Sciatic nerve (tissue), 2 donors: ENCODE results near the gene CDH13. TPM values are rescaled to one million over a fixed set of nuclear protein-coding genes. Genes with fewer than 3 reads are reported as not detected.
A peak's percentile ranks its signal among the peaks of the same experiment; 100 is the strongest.

Experiments used
- ATAC-seq: fragments of 200-7000 bp; cut with Tn5 transposase; one replicate; pipeline ENCODE4 v1.9.1; 2020; ENCODE audit warnings: mild to moderate bottlenecking, moderate library complexity
- DNase-seq: peaks from one replicate; pipeline ENCODE4 v3.0.0-alpha.2; 2020; ENCODE audit warnings: low spot score
- intact Hi-C: fragments of 100-400 bp; cut with DNase I; formaldehyde crosslinking; loops from one replicate; pipeline ENCODE4 v1.14.2; 2022
- total RNA-seq: library from RNA; stranded (reverse); fragmentation: NEBNext Ultra II Directional; extraction: Animal tissue kit (Norgen Biotek cat#: 25700); gene quantifications from one replicate; pipeline ENCODE4 v1.2.1, GENCODE V29; 2021
- donor health status: DM: no; HTN: no; CAD: no.
- donor health status: DM: no; HTN: no; CAD: no.

The CDH13 gene
- total RNA-seq, 1 donor from 2014 or later: 7.5 TPM

GRCh38 chr16:82992786-82993185 lies 366.0 kb downstream of the CDH13 start:
- DNase-seq: no peak
- intact Hi-C loops: no loop called here
- ATAC-seq: no peak

- intact Hi-C loops: no loop called here
- no peak for ATAC-seq
- DNase-seq: no peak
Observed at GRCh38 chr16:82993415-82993814, 366.6 kb downstream of the CDH13 start.

- intact Hi-C loops: no loop called here
- ATAC-seq (no peak), DNase-seq (no peak)
Observed at GRCh38 chr16:82993926-82994325, 367.2 kb downstream of the CDH13 start.

DNA sequence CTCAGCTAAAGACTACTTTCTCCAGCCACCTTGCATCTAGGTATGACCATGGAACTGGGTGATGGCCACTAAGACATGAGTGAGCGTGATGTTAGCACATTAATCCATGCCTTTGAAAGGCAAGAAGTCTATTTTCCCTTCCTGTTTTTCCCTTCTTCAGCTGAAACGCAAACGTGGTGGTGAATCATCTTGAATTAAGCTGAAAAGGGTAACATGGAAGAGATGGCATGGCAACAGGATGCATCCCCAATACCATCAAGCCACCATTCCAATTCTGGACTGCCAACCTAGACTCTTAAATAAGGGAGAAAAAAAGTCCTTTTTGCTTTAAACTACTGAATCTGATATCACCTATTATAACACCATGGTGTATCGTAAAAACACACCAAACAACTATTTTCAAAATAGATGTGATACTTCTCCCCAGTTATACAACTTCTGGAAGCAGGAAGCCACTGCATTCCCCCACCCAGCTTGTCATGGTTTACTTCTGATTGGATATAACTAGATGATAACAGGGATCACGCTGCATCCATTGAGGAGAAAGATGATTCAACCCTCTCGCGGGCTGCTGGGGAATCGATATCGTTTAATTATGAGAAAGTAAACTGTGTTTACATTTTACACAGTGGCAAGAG lies 368.6 kb downstream of the CDH13 start:
- ATAC-seq (no peak), DNase-seq (no peak)
- intact Hi-C loops: no loop called here

DNA sequence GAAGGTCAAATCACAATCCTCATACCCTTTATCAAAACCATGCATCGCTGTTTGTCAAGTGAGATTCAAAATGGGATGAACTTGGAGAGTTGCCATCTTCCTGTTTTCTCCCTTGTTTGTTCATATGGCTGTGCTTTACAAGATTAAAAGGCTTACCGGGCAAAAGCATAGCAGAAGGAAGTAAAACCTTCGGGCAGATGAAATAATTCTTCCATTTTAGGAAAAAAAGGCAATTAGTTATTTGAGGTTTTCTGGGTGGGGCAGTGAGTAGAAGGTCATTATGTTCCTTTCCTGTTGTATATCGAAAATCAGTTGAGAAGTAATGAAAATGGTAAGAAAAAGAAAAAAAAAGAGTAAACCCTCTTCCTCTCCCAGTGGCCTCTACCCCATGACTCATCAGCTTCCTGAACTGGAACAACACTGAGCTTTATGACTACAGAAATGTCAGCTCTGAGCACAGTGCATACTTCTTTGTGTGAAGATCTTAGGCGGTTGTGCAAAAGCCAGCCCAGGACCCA lies 369.2 kb downstream of the CDH13 start:
- ATAC-seq (peak; percentile 72), DNase-seq (no peak)
- intact Hi-C loops: no loop called here

DNA sequence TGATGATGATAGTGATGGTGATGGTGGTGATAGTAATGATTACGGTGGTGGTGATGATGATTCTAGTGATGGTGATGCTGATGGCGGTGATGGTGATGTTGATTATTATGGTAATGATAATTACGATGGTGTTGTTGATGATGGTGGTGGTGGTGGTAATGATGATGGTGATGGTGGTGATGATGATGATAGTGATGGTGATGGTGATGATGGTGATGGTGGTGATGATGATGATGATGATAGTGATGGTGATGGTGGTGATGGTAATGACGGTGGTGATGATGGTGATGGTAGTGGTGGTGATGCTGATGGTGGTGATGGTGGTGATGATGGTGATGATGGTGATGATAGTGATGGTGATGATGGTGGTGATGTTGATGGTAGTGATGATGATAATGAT lies 370.0 kb downstream of the CDH13 start:
- intact Hi-C loops: no loop called here
- ATAC-seq (no peak), DNase-seq (no peak)

GRCh38 chr16:82999711-83000110 lies 372.9 kb downstream of the CDH13 start:
- no peak for ATAC-seq
- intact Hi-C loops: no loop called here
- no peak for DNase-seq

DNA sequence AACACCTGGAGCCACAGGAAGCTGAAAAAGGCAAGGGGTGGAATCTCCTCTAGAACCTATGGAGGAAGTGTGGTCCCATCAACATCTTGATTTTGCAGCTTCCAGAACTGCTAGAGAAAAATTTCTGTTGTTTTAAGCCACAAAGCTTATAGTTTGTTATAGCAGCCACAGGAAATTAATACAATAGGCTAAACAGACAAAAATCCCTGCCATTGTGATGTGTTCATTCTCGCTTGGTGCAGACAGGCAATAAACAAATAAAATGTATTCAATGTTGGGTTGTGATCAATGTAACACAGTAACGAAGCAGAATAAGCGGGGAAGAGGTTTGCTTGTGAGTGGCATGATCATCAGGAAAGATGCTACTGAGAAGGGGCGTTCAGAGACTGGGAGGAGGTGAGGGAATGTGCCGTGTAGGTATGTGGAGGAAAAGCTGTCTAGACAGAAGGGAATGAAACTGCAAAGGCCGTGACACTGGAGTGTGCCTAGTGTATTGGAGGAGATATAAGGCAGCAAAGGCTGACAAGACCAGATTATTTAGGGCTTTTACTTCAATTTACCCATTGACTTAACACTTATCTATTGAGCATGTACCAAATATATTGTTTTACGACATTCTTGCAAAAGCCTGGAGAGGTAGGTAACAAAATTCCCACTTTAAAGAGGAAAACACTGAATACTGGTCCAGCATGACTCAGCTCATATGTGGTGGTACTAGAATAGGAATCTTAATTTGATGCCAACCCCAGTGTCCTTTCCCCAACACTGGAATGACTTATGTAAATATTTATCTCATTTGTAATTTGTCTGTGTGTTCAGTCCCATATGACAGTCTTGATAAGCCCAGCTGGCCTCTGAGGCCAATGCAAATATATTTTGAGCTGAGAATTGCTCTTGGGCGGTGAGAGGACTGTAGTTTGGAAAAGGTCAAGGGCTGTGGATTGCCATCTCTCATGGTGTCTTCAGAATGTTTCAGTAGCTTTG lies 375.9 kb downstream of the CDH13 start:
- ATAC-seq (no peak), DNase-seq (no peak)

GRCh38 chr16:83004868-83005652 lies 378.3 kb downstream of the CDH13 start:
- intact Hi-C loops: no loop called here
- DNase-seq (no peak), ATAC-seq (no peak)

More for the DNA sequence above, 375.9 kb downstream of the CDH13 start:
- intact Hi-C loops: no loop called here

DNA sequence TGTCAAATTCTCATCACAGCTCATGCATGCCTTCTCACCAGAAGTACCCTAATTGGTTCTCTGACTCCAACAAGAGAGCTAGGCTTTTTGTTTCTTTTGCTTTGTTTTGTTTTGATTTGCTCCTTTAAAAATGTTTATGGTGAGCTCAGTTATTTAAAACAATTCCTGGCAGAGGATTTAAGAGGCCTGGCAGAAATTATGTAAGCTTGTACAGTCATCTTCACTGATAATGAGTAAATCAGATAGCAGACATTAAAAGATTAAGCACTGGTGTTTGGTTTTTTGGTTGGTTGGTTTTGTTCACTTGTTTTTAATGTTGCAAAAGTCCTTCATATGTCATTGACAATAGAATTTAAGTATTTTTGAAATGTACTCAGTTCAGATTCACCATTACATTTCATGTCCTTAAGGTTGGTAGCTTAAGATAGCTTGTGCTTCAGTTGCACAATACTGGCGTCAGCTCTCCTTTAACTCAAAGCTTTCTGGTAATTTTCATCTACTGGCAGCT lies 378.9 kb downstream of the CDH13 start:
- intact Hi-C loops: no loop called here
- ATAC-seq (no peak), DNase-seq (no peak)

- intact Hi-C loops: no loop called here
- no peak for DNase-seq
- no peak for ATAC-seq
Observed at GRCh38 chr16:83010776-83011720, 384.3 kb downstream of the CDH13 start.

DNA sequence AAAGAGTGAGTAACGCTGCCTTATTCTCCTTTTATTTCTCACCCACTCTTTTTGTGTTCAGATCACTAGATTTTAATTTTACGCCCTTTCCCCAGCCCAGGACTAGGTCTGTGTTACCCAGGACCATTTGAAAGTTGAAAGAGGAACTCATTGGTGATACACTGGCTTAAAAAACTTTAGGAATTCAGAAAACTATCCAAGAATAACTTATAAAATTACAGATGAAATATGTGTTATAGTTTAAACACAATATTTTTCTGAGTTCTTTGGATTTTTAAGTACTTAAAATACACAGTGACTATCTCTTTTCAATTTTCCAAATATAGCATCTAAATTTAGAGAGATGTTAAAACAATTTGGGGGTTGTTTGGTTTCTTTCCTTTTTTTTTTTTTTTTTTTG lies 385.2 kb downstream of the CDH13 start:
- intact Hi-C loops: no loop called here
- no peak for ATAC-seq
- no peak for DNase-seq

DNA sequence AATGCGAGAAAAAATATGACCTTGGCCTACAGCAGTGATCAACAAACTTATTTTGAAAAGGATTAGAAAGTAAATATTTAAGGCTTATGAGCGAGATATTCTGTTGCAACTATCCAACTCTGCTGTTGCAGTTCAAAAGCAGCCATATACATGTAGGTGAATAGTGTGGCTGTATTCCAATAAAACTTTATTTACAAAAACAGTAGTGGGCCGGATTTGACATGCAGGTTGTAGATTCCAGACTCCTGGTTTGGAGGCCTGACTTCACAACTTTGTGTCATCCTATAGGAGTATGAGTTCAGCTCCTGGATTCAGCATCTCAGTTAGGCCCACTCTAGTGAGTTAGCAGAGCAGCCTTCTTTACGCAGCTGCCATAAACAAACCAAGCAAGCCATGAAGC lies 386.3 kb downstream of the CDH13 start:
- intact Hi-C loops: no loop called here
- ATAC-seq (no peak), DNase-seq (no peak)

- intact Hi-C loops: no loop called here
- no peak for ATAC-seq
Observed at GRCh38 chr16:83019963-83020362, 393.2 kb downstream of the CDH13 start.

DNA sequence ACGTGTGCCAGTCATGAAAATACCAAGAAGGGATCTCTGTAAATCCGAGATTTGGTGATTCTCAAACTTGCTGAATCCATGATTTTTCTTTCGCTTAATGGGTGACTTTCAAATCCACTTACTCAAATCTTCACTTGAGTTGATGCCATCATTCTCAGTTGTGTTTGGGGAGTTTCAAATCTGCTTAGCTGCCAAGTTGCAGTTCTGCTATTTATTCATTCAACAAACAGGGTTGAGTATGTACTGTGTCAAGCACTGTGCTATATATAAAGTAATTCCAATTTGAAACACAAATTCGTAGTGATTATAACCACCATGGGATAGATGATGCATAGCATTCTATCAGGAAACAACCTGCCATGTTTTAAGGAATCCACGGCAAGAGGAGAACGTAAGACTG lies 394.3 kb downstream of the CDH13 start:
- intact Hi-C loops: no loop called here
- ATAC-seq: no peak

More at GRCh38 chr16:83019963-83020362, 393.2 kb downstream of the CDH13 start:
- DNase-seq: no peak

DNA sequence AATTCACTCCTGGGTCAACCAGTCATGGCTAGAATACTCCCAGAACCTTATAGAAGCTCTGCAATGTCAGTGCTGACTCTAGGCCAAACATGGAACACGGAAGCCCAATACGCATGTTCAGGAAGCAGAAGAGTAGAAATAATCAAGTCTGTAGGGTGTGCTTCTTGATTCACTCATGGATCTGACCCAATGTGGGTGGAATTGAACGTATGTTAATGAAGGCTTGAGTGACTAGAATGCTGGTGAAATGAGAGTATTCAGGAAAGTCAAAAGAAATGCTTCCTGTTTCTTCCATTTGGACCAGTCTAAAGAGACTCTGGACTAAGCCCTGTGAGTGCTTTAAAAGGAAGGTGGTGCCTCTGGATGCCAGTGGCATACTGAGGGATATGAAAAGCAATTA lies 395.0 kb downstream of the CDH13 start:
- ATAC-seq (no peak), DNase-seq (no peak)
- intact Hi-C loops: no loop called here

More for the DNA sequence above, 394.3 kb downstream of the CDH13 start:
- no peak for DNase-seq

- ATAC-seq: no peak
- no peak for DNase-seq
- intact Hi-C loops: no loop called here
Observed at GRCh38 chr16:83023011-83023410, 396.2 kb downstream of the CDH13 start.

- no peak for DNase-seq
- no peak for ATAC-seq
- intact Hi-C loops: no loop called here
Observed at GRCh38 chr16:83023640-83024039, 396.9 kb downstream of the CDH13 start.
